ENCODE results near the gene TLX1.

Gene TLX1

DNA sequence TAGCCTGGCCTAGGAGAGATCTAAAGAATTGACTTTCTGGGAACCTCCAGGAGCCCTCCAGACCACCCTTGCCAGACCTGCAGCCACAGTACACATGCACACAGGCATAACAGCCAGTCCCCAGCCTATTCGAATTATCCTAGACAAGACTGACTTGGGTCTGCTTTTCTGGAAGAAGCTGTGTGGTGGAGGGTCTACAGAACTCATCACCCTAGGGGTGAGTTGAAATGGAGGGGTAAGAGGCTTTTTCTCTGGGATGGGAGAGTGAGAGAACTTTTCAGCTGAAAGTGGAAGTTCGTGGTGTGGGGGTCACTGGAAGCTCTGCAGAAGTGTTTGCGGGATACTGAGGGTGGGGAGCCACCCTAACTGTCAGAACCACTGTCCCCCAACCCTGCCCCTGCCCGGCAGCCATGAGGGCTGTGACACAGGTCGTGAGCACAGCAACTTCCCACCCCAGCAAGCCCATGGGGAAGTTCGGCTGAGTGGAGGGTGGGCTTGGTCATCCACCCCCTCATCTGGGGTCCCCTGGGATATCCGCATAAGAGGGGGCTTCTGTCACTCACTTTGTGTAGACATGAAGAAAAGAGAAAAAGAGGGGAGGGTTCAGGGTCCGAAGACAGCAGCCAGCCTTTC lies 7.8 kb downstream of the TLX1 start:
- TF ChIP-seq, protein P1, sequence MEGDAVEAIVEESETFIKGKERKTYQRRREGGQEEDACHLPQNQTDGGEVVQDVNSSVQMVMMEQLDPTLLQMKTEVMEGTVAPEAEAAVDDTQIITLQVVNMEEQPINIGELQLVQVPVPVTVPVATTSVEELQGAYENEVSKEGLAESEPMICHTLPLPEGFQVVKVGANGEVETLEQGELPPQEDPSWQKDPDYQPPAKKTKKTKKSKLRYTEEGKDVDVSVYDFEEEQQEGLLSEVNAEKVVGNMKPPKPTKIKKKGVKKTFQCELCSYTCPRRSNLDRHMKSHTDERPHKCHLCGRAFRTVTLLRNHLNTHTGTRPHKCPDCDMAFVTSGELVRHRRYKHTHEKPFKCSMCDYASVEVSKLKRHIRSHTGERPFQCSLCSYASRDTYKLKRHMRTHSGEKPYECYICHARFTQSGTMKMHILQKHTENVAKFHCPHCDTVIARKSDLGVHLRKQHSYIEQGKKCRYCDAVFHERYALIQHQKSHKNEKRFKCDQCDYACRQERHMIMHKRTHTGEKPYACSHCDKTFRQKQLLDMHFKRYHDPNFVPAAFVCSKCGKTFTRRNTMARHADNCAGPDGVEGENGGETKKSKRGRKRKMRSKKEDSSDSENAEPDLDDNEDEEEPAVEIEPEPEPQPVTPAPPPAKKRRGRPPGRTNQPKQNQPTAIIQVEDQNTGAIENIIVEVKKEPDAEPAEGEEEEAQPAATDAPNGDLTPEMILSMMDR (IDR thresholded peaks at IDR 0.05; ENCODE audit: low read depth, low read length, missing control alignments), result no peak
- no peak overlapping the region for H3K4me3 ChIP-seq (replicated peaks; ENCODE audit: low read depth, low read length)
- DNase-seq (ENCODE audit: extremely low read depth, low read depth), result no peak

DNA sequence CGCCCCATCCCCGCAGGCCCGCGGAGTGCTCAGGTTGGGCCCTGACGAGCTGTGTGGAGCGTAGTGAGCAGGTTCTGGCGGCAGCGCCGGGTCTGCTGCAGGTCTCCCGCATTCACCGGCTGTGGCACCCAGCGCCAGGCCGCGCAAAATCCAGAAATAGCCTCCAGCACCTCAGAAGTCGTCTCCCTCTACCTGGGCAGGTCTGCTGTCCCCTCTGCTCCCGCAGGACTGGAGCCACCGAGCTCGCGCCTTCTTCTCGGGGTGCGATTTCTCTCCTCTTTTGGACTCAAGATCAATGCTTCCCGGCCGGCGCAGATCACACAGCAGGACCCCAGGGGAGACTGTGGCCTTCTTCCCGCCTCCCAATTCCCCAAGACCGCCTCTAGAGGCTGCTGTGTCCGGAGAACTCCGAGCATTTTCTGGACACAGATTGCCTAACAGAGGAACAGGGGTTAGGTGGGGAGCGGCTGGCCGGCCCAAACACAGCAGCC lies 8.4 kb downstream of the TLX1 start:
- TF ChIP-seq, protein P1 (IDR thresholded peaks at IDR 0.05; ENCODE audit: low read depth, low read length, missing control alignments), result no peak
- DNase-seq (ENCODE audit: extremely low read depth, low read depth), result no peak
- H3K4me3 ChIP-seq (replicated peaks; ENCODE audit: low read depth, low read length), result no peak overlapping the region

DNA sequence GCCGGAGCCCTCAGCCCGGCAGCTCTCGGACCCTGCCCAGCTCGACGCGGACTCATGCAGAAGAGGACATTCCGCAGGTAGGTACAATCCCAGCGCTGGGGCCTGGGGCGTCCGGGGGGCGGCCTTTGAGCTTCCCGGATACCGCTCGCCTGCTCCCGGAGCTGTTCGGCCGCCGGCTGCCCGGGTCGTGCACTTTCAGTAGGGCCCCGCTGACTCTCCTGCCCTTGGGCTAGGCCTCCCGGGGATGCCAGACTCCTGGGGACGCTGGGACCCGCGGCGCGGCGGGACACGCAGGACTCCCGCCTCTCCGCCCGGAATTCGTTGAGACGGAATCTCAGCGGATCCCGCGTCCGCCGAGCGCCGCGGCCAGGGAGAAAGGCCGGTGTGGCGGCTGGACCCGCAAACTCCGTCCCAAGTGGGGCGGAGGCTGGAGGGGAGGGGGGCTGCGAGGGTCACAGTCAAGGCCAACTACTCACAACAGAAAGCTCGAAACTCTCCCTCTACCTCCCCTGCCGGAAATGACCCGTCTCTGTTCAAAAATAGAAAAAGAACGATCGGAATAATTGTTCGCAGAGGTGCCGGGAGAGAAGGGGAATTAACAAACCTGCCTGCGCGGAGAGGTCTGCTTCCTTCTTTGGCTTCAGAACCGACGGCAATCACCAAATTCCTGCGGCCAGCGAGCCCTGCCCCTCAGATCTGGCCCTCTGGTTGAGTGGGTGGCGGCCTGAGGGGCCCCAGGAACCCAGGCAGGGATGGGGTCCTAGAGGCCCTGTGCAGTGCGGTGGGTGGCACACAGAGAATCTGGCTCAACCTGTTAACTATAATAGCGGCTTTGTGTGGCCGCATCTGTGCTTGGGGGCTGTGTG lies 9.2 kb downstream of the TLX1 start:
- DNase-seq (ENCODE audit: extremely low read depth, low read depth), result no peak
- H3K4me3 ChIP-seq (replicated peaks; ENCODE audit: low read depth, low read length), result no peak overlapping the region
- TF ChIP-seq, protein P1 (IDR thresholded peaks at IDR 0.05; ENCODE audit: low read depth, low read length, missing control alignments), result no peak

DNA sequence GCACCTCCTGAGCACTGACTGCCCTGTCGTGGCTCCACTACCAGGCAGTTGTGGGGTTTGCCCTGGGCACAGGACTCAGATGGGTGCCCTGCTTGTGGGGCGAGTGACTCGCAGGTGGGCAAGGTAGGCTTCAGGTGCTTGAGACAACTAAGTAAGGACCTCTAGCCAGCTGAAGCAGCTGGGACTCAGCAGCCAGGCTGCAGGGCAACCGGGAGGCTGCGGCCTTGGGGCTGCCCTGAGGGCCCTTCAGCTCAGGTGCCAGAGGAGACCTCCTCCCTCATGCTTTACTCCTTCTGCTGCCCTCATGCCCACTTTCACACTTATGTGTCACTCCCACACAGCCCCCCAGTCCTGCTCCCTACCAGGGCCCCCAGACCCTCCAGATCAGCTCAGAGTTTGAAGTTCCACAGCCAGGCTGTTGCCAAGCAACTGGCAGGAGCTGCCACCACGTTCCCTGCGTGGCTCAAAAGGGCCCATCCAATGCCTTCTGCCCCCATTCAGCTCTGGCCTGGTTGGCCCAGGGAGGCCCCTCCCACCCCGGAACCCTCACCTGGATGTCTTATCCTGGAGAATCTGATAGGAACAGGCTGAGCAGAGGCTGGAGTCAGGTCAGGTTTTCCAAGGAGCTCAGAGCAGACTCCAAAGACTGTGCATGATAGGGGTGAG lies 10.0 kb downstream of the TLX1 start:
- TF ChIP-seq, protein P1 (IDR thresholded peaks at IDR 0.05; ENCODE audit: low read depth, low read length, missing control alignments), result no peak
- no peak overlapping the region for H3K4me3 ChIP-seq (replicated peaks; ENCODE audit: low read depth, low read length)
- no peak for DNase-seq (ENCODE audit: extremely low read depth, low read depth)

DNA sequence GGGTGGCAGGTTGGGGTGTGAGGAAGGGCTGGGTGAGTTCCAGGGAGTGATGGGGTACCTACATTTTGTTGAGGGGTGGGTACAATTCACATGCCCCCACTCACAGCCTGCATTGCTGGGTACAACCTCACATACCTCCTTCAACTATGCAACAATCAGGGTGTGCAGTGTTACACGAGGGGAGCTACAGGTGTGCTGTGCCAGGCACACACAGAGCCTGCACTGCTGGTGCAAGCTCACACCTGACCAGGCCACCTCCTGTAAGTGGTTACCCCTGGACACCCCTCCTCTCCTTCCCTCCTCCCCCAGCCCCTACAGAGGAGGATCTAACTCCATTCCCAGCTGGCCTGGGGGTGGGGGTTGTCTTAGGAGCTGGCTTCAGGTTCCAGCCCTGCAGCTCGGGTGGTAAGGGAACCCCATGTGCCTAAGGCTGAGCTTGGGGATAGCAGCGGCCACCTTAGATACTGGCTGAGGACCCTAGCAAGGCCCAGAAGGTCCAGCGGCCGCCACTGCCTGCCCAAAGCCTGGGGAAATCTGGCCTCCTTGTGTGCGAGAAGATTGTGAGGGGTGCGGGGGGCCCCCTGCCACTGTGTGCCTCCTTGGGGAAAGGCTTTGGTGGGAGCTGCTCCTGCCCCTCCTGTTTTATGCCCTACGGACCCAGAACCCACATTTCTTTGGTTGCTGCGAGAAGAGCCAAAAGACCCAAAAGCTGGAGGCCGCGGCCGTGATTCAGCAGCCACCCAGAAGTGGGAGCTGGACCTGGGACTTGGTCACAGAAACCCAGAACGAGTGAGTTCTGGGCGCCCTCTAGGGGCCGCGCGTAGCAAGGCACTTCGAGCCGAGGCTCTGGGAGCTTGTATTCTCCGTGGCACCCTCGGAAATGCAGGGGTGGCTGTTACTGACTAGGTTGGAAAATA lies 10.8 kb downstream of the TLX1 start:
- H3K4me3 ChIP-seq (replicated peaks; ENCODE audit: low read depth, low read length), result no peak overlapping the region
- TF ChIP-seq, protein P1 (IDR thresholded peaks at IDR 0.05; ENCODE audit: low read depth, low read length, missing control alignments), result peak; percentile 97
- peak; percentile 35 for DNase-seq (ENCODE audit: extremely low read depth, low read depth)

All from HFF-Myc (cell line).